Stimulated activated CD4-positive, alpha-beta T cell treated with anti-CD3 and anti-CD28 coated beads, Interleukin-12 subunit alpha, Interleukin-12 subunit beta, amount 100 ng/mL, for 24 hours (primary cell): ENCODE data around the gene PAAF1.

ENCODE experiments used
- DNase-seq, 2 experiments: peaks; one replicate each; pipeline ENCODE4 v3.0.0-alpha.2; 2020; ENCODE audit warnings: low read depth in 2 of 2

PAAF1 gene

GRCh38 chr11:73972620-73973449 is 96.0 kb downstream of the PAAF1 start:
- DNase-seq, result no peak

DNA sequence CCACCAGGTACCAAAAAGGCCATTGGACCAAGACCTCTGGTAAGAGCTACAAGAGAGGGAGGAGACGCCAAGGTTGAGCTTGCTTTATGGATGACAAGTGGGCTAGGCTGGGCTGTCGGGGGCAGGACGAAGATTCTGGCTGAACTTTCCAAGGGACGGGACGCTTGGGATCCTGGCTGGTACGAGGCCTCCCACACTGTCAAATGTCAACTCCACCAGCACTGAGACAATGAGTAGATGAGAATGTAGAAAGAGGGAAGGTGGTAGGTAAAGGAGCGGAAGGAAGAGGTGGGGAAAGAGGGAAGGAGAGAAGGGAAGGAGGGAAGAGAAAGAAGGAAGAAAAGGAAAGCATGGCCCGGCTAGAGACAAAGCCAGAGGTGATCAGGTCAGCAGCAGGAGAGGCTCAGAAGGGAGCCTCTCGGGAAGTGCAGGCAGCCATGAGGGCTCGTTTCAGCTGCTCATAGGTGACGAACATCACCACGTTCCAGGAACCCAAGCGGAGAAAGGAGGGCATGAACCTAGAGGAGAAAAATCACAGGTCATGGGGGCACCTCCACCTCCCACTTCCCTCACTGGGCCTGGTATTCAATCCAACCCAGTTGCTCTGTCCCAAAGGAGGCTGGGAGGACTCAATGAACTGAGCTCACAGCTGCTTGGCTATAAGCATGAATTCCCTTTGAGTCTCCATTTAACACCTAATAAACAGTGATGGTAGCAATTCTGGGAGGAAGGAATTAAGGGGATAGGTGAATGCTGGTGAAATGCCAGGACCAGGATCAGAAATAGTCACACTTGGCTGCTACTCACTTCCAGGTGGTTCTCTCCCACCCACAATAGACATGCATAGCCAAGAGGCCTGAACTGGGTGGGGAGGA is 98.0 kb downstream of the PAAF1 start:
- DNase-seq, result no peak

DNA sequence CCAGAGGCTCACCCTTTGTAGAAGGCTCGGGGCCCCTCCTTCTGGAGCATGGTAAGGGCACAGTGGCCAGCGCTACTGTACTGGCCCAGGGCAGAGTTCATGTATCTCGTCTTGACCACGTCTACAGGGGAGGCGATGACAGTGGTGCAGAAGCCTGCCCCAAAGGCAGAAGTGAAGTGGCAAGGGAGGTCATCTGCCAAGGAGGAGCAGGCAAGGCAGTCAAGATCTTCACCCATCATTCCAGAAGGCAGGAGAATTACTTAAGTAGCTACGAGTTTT is 98.6 kb downstream of the PAAF1 start:
- DNase-seq, result no peak

- DNase-seq, result no peak
These were observed 99.8 kb downstream of the PAAF1 start for GRCh38 chr11:73976451-73977151.

DNA sequence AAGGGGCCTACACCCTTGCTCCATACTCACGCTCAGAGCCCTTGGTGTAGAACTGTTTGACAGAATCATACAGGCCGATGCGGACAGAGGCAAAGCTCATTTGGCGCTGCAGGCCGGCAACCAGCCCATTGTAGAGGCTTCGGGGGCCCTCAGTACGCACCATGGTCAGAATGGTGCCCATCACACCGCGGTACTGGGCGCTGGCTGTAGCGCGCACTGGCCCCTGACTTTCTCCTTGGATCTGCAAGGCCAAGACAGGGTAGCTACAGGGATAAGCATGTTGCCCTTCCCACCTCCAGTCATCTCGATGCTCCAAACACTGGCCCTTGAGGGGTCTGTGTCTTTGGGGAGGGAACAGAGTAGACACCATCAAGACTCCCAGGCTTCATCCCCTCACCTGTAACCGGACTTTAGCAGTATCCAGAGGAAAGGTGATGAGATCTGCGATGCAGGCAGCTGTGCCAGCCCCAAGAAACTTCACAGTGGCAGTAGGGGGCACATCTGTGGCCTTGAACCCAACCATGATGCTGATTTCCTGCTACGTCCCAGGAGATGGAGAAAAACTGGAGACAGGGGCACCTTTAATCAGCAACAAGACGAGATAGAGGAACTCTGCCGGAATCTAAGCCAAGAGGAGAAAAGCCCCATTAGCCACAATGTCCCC is 101.2 kb downstream of the PAAF1 start:
- DNase-seq, result no peak

- DNase-seq, result no peak
These were observed 101.8 kb downstream of the PAAF1 start for GRCh38 chr11:73978576-73979086.

- DNase-seq, result peak; percentile 40 to 49
These were observed 103.5 kb downstream of the PAAF1 start for GRCh38 chr11:73980001-73980961.
